Measurements from ENCODE around the gene MICU1.
"Not testable (repeated sequence)": the region's sequence is repeated elsewhere in the genome, so short reads cannot be mapped to it uniquely, and the experiment has no call there.

Gene MICU1

GRCh38 chr10:72389014-72389413 is 236.9 kb downstream of the MICU1 start:
- no peaks in the 10 kb centered on the region for H3K36me3 ChIP-seq (ENCODE audit: control insufficient read depth, insufficient read depth, low read length)
- no peak for DNase-seq (ENCODE audit: extremely low read depth, insufficient read length)
- no peaks in the 10 kb centered on the region for H3K27me3 ChIP-seq (replicated peaks; ENCODE audit: control insufficient read depth, insufficient read depth, low read length)
- TF ChIP-seq CTCF (IDR thresholded peaks at IDR 0.05; ENCODE audit: insufficient read depth, low read length, poor library complexity, severe bottlenecking) = no peak
- H3K4me3 ChIP-seq (replicated peaks; ENCODE audit: low read depth, low read length) = no peak overlapping the region

- no peaks in the 10 kb centered on the region for H3K36me3 ChIP-seq (ENCODE audit: control insufficient read depth, insufficient read depth, low read length)
- H3K4me3 ChIP-seq (replicated peaks; ENCODE audit: low read depth, low read length) = no peak overlapping the region
- TF ChIP-seq CTCF (IDR thresholded peaks at IDR 0.05; ENCODE audit: insufficient read depth, low read length, poor library complexity, severe bottlenecking) = no peak
- H3K27me3 ChIP-seq (replicated peaks; ENCODE audit: control insufficient read depth, insufficient read depth, low read length) = no peaks in the 10 kb centered on the region
- DNase-seq (ENCODE audit: extremely low read depth, insufficient read length) = no peak
These were observed 237.8 kb downstream of the MICU1 start for GRCh38 chr10:72388062-72388461.

- TF ChIP-seq CTCF (IDR thresholded peaks at IDR 0.05; ENCODE audit: insufficient read depth, low read length, poor library complexity, severe bottlenecking) = no peak
- no peak for DNase-seq (ENCODE audit: extremely low read depth, insufficient read length)
These were observed 238.8 kb downstream of the MICU1 start for GRCh38 chr10:72386916-72387586.

GRCh38 chr10:72385724-72386123 is 240.2 kb downstream of the MICU1 start:
- TF ChIP-seq CTCF (IDR thresholded peaks at IDR 0.05; ENCODE audit: insufficient read depth, low read length, poor library complexity, severe bottlenecking) = no peak

More at GRCh38 chr10:72386916-72387586, 238.8 kb downstream of the MICU1 start:
- Histone ChIP-seq H3K36me3 (ENCODE audit: control insufficient read depth, insufficient read depth, low read length) (no peaks in the 10 kb centered on the region), H3K27me3 (replicated peaks; ENCODE audit: control insufficient read depth, insufficient read depth, low read length) (no peaks in the 10 kb centered on the region), H3K4me3 (replicated peaks; ENCODE audit: low read depth, low read length) (no peak overlapping the region)

GRCh38 chr10:72384982-72385381 is 240.9 kb downstream of the MICU1 start:
- not testable (repeated sequence) for H3K4me3 ChIP-seq (replicated peaks; ENCODE audit: low read depth, low read length); H3K36me3 ChIP-seq (ENCODE audit: control insufficient read depth, insufficient read depth, low read length); H3K27me3 ChIP-seq (replicated peaks; ENCODE audit: control insufficient read depth, insufficient read depth, low read length); DNase-seq (ENCODE audit: extremely low read depth, insufficient read length)

More at GRCh38 chr10:72385724-72386123, 240.2 kb downstream of the MICU1 start:
- no peak overlapping the region for H3K4me3 ChIP-seq (replicated peaks; ENCODE audit: low read depth, low read length)
- no peaks in the 10 kb centered on the region for H3K36me3 ChIP-seq (ENCODE audit: control insufficient read depth, insufficient read depth, low read length)
- no peaks in the 10 kb centered on the region for H3K27me3 ChIP-seq (replicated peaks; ENCODE audit: control insufficient read depth, insufficient read depth, low read length)
- DNase-seq (ENCODE audit: extremely low read depth, insufficient read length) = no peak

GRCh38 chr10:72379776-72380175 is 246.1 kb downstream of the MICU1 start:
- TF ChIP-seq CTCF (IDR thresholded peaks at IDR 0.05; ENCODE audit: insufficient read depth, low read length, poor library complexity, severe bottlenecking) = no peak
- DNase-seq (ENCODE audit: extremely low read depth, insufficient read length) = no peak
- Histone ChIP-seq H3K4me3 (replicated peaks; ENCODE audit: low read depth, low read length) (no peak overlapping the region), H3K36me3 (ENCODE audit: control insufficient read depth, insufficient read depth, low read length) (no peaks in the 10 kb centered on the region), H3K27me3 (replicated peaks; ENCODE audit: control insufficient read depth, insufficient read depth, low read length) (no peaks in the 10 kb centered on the region)

Measured in GM06990 (cell line).